ENCODE results near the gene FAM168A.

The FAM168A gene

GRCh38 chr11:73430326-73430725 is 167.6 kb downstream of the FAM168A start:
- FAIRE-seq (no peak), DNase-seq (ENCODE audit: low spot score) (no peak)

GRCh38 chr11:73429121-73429750 is 168.7 kb downstream of the FAM168A start:
- FAIRE-seq (no peak), DNase-seq (ENCODE audit: low spot score) (no peak)

GRCh38 chr11:73428699-73429098 is 169.2 kb downstream of the FAM168A start:
- FAIRE-seq (no peak), DNase-seq (ENCODE audit: low spot score) (no peak)

GRCh38 chr11:73428227-73428626 is 169.7 kb downstream of the FAM168A start:
- FAIRE-seq (no peak), DNase-seq (ENCODE audit: low spot score) (no peak)

- DNase-seq (ENCODE audit: low spot score) (no peak), FAIRE-seq (no peak)
Observed at GRCh38 chr11:73426219-73426850, 171.6 kb downstream of the FAM168A start.

- FAIRE-seq (no peak), DNase-seq (ENCODE audit: low spot score) (no peak)
Observed at GRCh38 chr11:73425108-73425507, 172.8 kb downstream of the FAM168A start.

GRCh38 chr11:73423506-73423905 is 174.4 kb downstream of the FAM168A start:
- DNase-seq (ENCODE audit: low spot score) (no peak), FAIRE-seq (no peak)

- DNase-seq (ENCODE audit: low spot score) (no peak), FAIRE-seq (no peak)
Observed at GRCh38 chr11:73422886-73423285, 175.0 kb downstream of the FAM168A start.

GRCh38 chr11:73420136-73420535 is 177.8 kb downstream of the FAM168A start:
- peak; percentile 82 for FAIRE-seq
- peak; percentile 36 for DNase-seq (ENCODE audit: low spot score)

GRCh38 chr11:73416786-73417185 is 181.1 kb downstream of the FAM168A start:
- no peak for DNase-seq (ENCODE audit: low spot score)
- no peak for FAIRE-seq

- FAIRE-seq (no peak), DNase-seq (ENCODE audit: low spot score) (no peak)
Observed at GRCh38 chr11:73415854-73416615, 181.9 kb downstream of the FAM168A start.

- DNase-seq (ENCODE audit: low spot score) (no peak), FAIRE-seq (no peak)
Observed at GRCh38 chr11:73414977-73415651, 182.8 kb downstream of the FAM168A start.

- DNase-seq (ENCODE audit: low spot score) = no peak
Observed at GRCh38 chr11:73413256-73413655, 184.7 kb downstream of the FAM168A start.

GRCh38 chr11:73412308-73412707 is 185.6 kb downstream of the FAM168A start:
- no peak for FAIRE-seq
- no peak for DNase-seq (ENCODE audit: low spot score)

More at GRCh38 chr11:73413256-73413655, 184.7 kb downstream of the FAM168A start:
- FAIRE-seq = no peak

GRCh38 chr11:73411031-73411430 is 186.9 kb downstream of the FAM168A start:
- DNase-seq (ENCODE audit: low spot score) (no peak), FAIRE-seq (no peak)

GRCh38 chr11:73410627-73411026 is 187.3 kb downstream of the FAM168A start:
- no peak for FAIRE-seq
- DNase-seq (ENCODE audit: low spot score) = no peak

GRCh38 chr11:73409431-73409830 is 188.5 kb downstream of the FAM168A start:
- FAIRE-seq (no peak), DNase-seq (ENCODE audit: low spot score) (no peak)

GRCh38 chr11:73406619-73407018 is 191.3 kb downstream of the FAM168A start:
- DNase-seq (ENCODE audit: low spot score) (no peak), FAIRE-seq (no peak)

- FAIRE-seq = no peak
- no peak for DNase-seq (ENCODE audit: low spot score)
Observed at GRCh38 chr11:73406131-73406530, 191.8 kb downstream of the FAM168A start.

GRCh38 chr11:73405146-73405510 is 192.8 kb downstream of the FAM168A start:
- FAIRE-seq (no peak), DNase-seq (ENCODE audit: low spot score) (no peak)

GRCh38 chr11:73404506-73405145 is 193.3 kb downstream of the FAM168A start:
- no peak for DNase-seq (ENCODE audit: low spot score)
- FAIRE-seq = no peak
